IMR-90 (cell line): ENCODE results near the gene PAX2.

Experiments used
- BHLHE40 ChIP-seq: fragments of 150-350 bp; IDR thresholded peaks from 2 replicates; pipeline ENCODE4 v1.6.1; 2016; ENCODE audit warnings: mild to moderate bottlenecking, low read depth, low read length
- CEBPB ChIP-seq: IDR thresholded peaks from 2 replicates; pipeline ENCODE4 v1.6.1; 2012; ENCODE audit warnings: low read depth, low read length, improper control_type of control experiment
- CHD1 ChIP-seq: IDR thresholded peaks from 2 replicates; pipeline ENCODE4 v1.6.1; 2012; ENCODE audit warnings: low read depth, low read length, improper control_type of control experiment
- CTCF ChIP-seq: conservative IDR thresholded peaks from 2 replicates; pipeline ENCODE4 v1.5.1; 2012; ENCODE audit warnings: mild to moderate bottlenecking, low read depth, low read length, improper control_type of control experiment
- POLR2A ChIP-seq: IDR thresholded peaks from 2 replicates; pipeline ENCODE4 v1.6.1; 2012; ENCODE audit warnings: mild to moderate bottlenecking, low read depth, low read length
- RAD21 ChIP-seq: IDR thresholded peaks from 2 replicates; pipeline ENCODE4 v1.6.1; 2012; ENCODE audit warnings: low read length, improper control_type of control experiment
- USF2 ChIP-seq: fragments of 150-350 bp; IDR thresholded peaks from 2 replicates; pipeline ENCODE4 v1.6.1; 2017; ENCODE audit warnings: mild to moderate bottlenecking, antibody characterized with exemption, low read length, low read depth

GRCh38 chr10:100710151-100710871, 35.1 kb upstream of the PAX2 start:
- no peak for TF ChIP-seq POLR2A
- TF ChIP-seq RAD21: no peak
- TF ChIP-seq CTCF: no peak
- TF ChIP-seq CHD1: no peak
- TF ChIP-seq CEBPB: no peak
- no peak for TF ChIP-seq BHLHE40
- no peak for TF ChIP-seq USF2
